ENCODE measurements around the gene PPP2R5D. TPM values are rescaled to one million over a fixed set of nuclear protein-coding genes. Genes with fewer than 3 reads are reported as not detected.

The PPP2R5D gene
- total RNA-seq, 1 experiment from 2014 or later, result 53.5 TPM

DNA sequence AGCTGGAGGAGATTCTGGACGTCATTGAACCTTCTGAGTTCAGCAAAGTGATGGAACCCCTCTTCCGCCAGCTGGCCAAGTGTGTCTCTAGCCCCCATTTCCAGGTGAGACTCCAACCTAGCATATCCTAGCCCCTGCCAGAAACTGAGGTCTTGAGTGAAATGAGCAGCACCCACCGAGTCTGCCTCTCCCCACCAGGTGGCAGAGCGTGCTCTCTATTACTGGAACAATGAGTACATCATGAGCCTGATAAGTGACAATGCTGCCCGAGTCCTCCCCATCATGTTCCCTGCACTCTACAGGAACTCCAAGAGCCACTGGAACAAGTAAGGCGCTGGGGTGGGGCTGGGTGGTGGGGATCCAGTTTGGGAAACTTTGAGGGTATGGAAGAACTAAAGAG lies 24.8 kb downstream of the PPP2R5D start:
- H3K4me1 Mint-ChIP-seq, result peaks cover 16 to 19% of the 10 kb centered on the region in 2 experiments
- no peak overlapping the region for H2BK120ac ChIP-seq (ENCODE audit: low read depth, low read length, poor library complexity, severe bottlenecking)
- peaks cover 3% of the 10 kb centered on the region; the same call in 1 of the 2 replicates for H3K79me2 ChIP-seq (ENCODE audit: insufficient read depth, low read length)
- no peak overlapping the region for H3K4me3 Mint-ChIP-seq
- H3K23ac ChIP-seq (ENCODE audit: insufficient read length, low read depth, low read length), result no peak overlapping the region
- no peak overlapping the region for H4K5ac ChIP-seq (ENCODE audit: insufficient read length, low read depth, low read length)
- H2BK5ac ChIP-seq (ENCODE audit: insufficient read length, low read length), result no peak overlapping the region
- H4K8ac ChIP-seq (replicated peaks; ENCODE audit: insufficient read length, low read depth, low read length), result no peak overlapping the region
- H2BK12ac ChIP-seq (ENCODE audit: insufficient read length, low read depth, low read length), result no peak overlapping the region
- no peaks in the 10 kb centered on the region for H3K9me3 ChIP-seq (ENCODE audit: control insufficient read depth, low read depth, low read length)
- H3K4ac ChIP-seq (ENCODE audit: low read depth, low read length), result no peak overlapping the region
- no peak overlapping the region for H2BK15ac ChIP-seq (ENCODE audit: low read depth, low read length)
- no peaks in the 10 kb centered on the region for H3K79me1 ChIP-seq (ENCODE audit: insufficient read depth, low read depth, low read length, poor library complexity, severe bottlenecking)
- no peak overlapping the region for H3K18ac ChIP-seq (ENCODE audit: insufficient read length, low read depth, low read length)
- no CpG with 5 or more reads among the region's 6 CpGs for whole genome bisulfite sequencing (ENCODE audit: extremely low coverage, insufficient read length, low lambda C conversion rate)
- no peak overlapping the region for H2AK5ac ChIP-seq (ENCODE audit: insufficient read length, low read length)
- H2BK20ac ChIP-seq (ENCODE audit: low read depth, low read length, poor library complexity, severe bottlenecking), result no peak overlapping the region
- H3K27me3 Mint-ChIP-seq (ENCODE audit: low read depth), result no peaks in the 10 kb centered on the region
- no peak overlapping the region for H3T11ph ChIP-seq (ENCODE audit: low read length)
- no peaks in the 10 kb centered on the region; a peak in 1 of 5 replicates for H3K9me3 Mint-ChIP-seq
- no peak overlapping the region for H3K56ac ChIP-seq (ENCODE audit: insufficient read length, low read depth, low read length)
- peaks cover 6% of the 10 kb centered on the region for H3K23me2 ChIP-seq (ENCODE audit: insufficient read length, low read depth, low read length, poor library complexity, severe bottlenecking)
- peaks cover 27 to 80% (median 72%) of the 10 kb centered on the region in 3 experiments; a peak in 6 of 7 replicates for H3K36me3 Mint-ChIP-seq (ENCODE audit: insufficient read depth in 1 of 3, low read depth in 3 of 3)
- H3K27me3 ChIP-seq (ENCODE audit: insufficient read depth, low read length), result no peaks in the 10 kb centered on the region
- H3K9ac ChIP-seq (ENCODE audit: extremely low read depth, insufficient read length, low read length), result no peak overlapping the region
- peak; percentile 54; the same call in 2 of the 3 replicates for TF ChIP-seq CTCF (conservative IDR thresholded peaks at IDR 0.05)
- H3K14ac ChIP-seq (ENCODE audit: insufficient read depth, low read length), result no peak overlapping the region
- H4K20me1 ChIP-seq (ENCODE audit: control insufficient read depth, insufficient read depth, insufficient read length), result no peaks in the 10 kb centered on the region
- H4K91ac ChIP-seq (ENCODE audit: insufficient read length, low read depth, low read length), result no peak overlapping the region
- no peak overlapping the region for H3K4me2 ChIP-seq (ENCODE audit: insufficient read depth, insufficient read length, low read length)
- H3K27ac Mint-ChIP-seq, result no peak overlapping the region; a peak in 1 of 7 replicates
- no peak overlapping the region for H2AFZ ChIP-seq (ENCODE audit: low read length)
- no peak for DNase-seq
- H3K4me1 ChIP-seq (ENCODE audit: insufficient read depth, low read length), result peaks cover 2% of the 10 kb centered on the region; the same call in 1 of the 2 replicates
- H3K27ac ChIP-seq (ENCODE audit: insufficient read length, low read depth, low read length), result no peak overlapping the region

Measured in H9 (cell line).